Stimulated activated CD4-positive, alpha-beta T cell treated with anti-CD3 and anti-CD28 coated beads, Interleukin-12 subunit alpha, Interleukin-12 subunit beta, amount 100 ng/mL, for 48 hours (primary cell): Measurements from ENCODE around the gene TTC7B.

Experiments
- DNase-seq, 3 donors: peaks; one replicate each; pipeline ENCODE4 v3.0.0-alpha.2; 2020; ENCODE audit warnings: low read depth in 2 of 3, low spot score in 1 of 3

Gene TTC7B

DNA sequence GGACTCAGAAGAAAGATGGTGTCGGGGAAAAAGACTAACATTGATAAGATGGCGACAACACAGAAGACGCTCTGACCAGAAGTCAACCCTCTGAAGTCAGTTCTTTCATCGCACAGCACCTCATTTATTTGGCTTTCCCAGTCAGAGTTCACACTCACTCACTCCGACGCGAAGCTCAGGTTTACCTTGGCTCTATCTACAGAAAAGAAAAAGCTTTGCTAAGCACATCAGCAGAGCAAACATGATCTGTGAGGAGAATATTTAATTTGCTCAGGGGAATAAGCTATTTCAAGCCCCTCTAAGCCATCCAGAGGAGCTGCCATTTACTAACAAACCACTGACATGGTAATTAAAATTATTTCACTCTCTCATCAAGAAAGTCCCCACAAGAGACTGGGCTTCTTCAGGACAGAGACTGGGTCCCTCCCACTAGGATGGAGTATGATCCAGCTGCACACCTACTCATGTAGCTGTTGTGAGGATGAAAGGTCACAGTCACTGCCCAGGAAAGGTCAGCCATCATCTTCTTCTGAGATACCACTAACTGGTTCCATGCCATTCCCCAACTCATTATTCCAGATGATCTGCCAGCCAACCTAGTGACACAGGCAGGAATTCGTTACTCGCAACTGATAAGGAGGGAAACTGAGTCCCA is 111.4 kb downstream of the TTC7B start:
- DNase-seq = no peak

DNA sequence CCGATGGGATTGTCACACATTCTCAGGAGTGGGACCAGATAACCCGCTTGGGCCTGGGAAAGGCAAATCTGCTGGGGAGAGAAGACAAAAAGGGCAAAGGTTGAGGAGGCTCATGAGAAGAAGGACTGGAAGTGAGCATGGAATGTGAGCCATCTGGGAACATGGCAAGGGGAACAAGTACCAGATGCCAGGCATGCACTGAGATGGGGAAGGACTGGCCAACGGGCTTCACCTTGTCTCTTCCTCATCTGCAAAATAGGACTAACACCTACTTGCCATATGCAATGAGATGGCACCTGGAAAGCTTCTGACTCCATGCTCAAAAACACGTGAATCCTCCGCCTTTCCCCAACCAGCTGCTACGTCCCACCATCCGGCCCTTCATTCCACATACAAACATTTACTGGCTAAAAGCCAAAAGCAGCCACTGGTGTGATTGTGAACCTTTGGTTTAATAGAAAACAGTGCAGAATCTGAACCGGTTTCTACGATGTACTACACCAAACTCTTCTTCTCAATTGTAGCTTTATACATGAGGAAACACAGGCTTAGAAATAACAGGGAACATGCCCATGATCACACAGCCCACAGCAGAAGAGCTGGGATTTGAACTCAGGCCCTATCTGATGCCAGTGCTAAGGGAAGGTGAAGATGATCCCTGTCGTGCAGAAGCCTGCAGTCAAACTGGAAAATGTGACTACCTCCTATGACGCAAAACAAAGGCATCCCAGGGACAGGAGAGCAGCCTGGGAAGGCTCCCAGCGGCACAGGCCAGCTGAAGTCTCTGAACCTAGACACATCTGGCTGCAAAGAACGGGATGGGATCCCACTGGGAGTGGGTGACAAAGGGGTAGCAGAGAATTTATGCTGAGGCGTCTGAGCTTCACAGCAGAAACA is 112.1 kb downstream of the TTC7B start:
- DNase-seq = no peak

DNA sequence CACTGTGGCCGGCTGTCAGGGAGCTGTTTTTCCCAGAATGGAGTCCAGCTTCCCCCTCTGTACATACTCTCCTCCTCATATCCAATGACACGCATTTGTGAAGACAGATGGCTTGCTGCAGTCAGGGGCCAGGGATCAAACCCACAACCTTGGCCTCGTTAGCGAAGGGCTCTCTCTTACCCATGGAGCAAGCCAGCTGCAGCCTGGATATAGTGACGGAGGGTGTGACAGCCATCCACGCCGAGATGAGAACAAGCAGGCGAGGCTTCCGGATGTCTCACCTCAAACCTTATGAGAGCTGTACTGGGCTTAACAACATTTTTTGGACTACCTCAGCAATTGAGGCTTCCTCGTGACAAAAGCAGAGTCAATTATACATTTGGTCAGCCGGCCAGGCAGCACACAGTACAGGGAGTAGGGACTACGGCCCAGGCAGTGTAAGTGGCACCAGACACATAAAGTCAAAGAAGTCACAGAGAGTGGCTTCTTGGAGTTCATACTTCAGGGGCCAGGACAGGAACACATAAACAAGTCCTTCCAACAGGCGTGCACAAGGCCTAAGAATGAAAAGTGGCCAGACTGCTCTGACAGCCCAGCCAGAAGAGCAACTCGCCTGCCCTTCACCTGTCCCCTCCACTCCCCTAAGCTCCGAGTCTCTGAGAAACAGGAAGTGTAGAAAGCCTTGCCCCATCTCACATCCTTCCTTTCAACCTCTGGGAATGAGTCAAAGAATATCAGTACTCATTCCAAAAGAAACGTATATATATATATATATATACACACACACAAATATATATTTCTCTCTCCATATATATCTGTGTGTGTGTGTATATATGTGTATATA is 115.1 kb downstream of the TTC7B start:
- DNase-seq = no peak

DNA sequence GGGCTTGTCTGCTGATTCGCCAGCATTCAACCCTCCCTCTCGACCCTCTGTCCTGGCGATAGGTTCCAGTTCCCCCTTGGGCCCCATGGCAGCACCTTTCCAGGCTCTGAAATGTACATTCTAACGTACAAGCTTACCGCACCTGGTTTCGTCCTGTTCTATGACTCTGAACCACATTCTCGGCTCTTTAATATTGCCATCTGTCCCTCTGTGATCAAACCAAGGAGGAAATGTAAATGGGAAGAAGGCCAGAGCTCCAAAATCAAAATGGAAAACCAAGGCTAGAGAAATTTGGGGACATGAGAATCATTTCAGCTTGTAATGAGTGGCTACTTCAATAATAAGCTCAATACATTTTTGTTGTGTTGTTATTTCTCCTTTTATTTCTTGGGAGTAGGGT is 117.2 kb downstream of the TTC7B start:
- no peak for DNase-seq

DNA sequence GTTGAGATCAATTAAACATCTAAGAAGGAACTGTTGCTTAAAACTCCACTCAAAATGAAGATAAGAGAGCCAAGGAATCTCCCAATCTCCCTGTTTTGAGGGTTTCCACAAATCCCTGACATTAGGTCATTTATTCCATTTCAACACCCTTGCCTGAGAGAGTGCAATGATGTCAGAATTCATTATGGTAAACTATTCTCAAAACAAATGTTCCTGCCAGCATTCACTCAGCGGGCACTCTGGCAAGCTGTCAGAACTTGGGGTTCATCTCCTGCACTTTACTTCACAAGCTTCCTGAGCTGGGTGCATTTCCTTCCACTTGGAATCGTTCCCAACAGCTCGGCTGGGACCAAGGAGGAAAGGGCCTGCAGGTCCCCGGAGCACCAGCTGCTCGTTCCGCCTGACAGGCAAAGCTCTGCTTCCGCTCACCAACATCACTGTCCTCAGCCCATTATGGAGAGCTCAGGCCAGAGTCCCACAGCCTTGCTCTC is 117.8 kb downstream of the TTC7B start:
- DNase-seq = no peak

DNA sequence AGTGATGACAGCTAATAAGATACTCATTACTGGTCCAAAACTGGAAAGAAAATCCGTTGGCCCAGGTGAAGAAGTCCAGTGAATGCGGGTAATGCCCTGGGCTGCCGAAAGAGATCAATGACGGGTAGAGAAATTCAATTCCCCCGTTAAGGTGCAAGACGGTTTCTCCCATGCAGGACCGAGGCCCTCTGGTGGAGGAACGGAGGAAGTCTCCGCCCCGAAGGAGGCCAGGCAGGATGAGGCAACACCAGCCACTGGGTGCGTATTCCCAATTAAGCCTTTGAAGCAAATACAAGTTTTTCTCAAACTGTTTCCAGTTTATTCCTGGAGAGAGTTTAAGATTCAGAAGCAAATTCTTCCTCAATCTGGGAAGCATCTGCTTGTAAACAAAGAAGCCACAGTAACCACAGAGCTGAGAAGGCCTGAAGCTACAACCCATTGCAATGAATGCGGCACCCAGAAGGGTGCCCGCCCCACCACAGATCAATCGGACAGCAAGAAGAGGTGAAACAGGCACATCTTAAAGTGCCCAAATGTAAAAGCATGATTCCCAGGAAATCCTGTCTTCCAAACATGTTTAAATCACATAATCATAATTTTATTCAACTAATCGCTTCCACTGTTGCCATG is 118.5 kb downstream of the TTC7B start:
- DNase-seq = peak; percentile 59 to 78 (median 67)

DNA sequence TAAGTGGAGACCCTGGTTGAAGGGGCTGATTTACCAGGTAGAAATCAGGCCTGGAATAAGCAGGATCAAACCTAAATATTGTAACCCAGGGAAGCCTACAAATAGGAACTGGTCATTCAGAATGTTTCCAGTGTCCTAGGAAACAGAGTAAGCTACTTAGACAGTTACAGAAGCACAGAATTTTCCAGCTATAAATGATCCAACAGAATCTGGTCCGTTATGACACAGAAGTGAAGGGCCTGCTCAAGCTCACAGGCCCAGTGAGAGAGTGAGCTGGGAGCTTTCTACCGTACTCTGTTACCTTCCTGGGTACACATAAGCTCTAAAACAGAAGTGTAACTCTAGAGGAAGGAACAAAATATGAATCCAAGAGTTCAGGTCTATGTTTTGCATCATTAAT is 119.1 kb downstream of the TTC7B start:
- DNase-seq = no peak

DNA sequence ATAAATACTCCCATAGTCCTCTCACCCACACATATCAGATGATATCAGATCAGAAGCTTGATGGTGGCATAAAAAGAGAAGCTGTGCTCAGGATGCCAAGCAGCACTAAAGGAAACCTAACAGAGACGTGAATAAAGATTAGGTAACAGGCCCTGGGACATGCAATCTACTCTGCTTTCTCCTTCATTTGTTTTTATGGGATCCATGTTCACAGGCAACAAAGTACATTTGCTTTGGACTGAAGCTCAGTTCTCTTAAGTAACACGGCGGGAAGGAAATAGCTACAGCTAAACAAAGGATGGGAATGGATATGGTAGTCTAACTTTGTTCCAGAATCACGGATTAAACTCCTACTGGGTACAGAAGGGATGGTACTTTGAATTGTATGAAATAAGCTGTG is 119.5 kb downstream of the TTC7B start:
- no peak for DNase-seq

DNA sequence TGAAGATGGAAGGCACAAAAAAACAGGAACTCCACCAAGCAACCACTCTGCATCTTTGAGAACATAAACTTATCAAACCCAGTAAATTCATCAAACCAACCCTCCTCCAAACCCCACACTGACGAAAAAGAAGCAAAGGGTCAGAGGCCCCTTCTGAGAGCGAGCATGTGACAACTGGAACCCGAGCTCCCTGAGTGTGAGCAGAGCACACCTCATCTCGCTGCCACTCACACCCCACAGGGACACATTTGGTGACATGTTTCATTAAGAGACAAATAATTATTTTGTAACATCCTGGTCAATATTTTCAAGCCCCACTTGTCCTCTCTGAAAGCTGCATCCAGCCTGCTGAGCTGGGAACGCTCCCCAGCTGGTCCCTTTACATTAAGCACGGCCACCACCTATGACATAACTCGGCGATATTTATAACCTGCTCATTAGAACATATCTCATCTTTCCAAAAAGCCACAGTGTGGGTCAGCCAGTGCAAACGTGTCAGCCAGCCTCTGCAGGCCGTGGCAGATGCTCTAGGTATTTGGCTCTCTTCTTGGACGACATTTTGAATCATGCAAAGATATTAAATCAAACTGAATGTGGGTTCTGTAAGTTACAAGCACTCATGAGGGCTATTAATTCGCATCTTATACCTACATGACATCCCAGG is 120.1 kb downstream of the TTC7B start:
- DNase-seq = no peak

DNA sequence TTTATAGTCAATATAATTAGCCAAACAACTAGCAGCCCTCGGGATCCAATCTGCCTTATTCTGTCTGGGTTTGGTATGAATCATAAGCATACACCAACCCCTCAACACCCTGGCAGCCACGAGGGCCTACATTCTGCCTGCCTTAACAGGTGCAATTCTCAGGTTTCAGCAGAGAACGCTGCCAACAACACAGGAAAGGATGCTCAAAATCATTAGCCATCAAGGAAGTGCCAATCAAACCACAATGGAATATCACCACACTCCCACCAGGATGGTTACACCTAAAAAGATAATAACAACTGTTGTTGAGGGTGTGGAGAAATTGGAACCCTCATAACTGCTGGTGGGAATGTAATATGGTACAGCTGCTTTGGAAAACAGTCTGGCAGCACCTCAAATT is 122.8 kb downstream of the TTC7B start:
- no peak for DNase-seq

DNA sequence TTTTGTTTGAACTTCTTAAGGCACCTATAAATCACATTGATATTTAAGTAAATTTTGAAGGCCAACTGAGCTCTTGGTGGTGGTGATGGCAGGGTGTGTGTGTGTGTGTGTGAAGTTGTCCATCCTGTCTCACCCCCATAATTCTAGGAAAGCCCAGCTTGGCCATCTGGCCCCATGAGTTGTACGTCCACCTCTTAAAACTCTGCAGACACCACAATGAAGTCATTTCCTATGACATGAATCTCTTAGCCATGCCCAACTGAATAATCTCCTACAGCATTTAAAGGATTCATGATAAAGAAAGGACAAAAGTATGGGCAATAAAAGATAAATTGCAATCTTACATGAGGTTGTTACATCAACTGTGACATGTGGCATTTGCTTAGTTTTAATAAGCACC is 123.4 kb downstream of the TTC7B start:
- DNase-seq = no peak

DNA sequence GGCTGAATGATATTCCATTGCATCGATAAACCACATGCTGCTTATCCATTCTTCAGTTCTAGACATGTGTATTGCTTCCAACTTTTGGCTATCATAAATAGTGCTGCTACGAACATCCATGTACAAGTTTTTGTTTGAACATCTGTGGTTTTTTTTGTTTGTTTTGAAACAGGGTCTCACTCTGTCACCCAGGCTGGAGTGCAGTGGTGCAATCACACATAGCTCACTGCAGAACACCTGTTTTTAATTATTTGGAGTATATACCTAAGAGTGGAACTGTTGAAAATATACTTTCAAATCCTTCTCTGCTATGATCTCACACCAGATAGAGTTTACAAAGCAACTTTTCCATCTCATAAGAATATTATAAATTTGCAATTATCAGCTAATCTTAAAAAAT is 124.2 kb downstream of the TTC7B start:
- no peak for DNase-seq

DNA sequence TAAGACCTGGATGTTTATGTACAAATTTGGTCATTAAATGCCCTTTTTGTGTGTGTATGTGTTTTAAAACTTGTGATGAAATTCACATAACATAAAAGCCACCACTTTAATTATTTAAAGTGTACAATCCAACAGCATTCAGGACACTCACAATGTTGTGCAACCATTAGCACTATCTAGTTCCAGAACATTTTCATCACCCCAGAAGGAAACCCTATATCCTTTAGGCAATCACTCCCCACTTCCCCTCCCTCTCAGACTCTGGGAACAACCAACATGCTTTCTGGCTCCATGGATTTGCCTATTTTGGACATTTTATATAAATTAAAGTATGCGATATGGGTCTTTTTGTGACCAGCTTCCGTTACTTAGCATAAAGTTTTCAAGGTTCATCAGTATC is 124.6 kb downstream of the TTC7B start:
- no peak for DNase-seq

DNA sequence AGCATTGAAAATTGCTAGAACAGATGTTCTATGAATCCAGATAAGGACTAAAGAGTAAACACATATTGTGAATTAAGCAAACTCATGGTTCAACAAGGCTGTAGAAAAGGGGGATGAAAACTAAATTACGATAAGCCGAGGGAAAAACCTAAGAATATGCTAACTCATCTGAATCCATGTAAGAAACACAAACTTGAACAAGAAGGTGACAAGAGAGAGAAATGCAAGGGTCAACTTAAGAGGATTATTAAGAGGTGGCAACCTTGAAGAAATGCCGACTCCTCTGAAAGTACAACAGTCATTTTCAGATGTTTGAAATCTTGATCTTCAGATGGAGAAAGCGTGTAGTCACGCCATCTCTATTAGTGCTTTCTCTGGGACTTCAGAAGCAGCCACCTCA is 128.6 kb downstream of the TTC7B start:
- no peak for DNase-seq

DNA sequence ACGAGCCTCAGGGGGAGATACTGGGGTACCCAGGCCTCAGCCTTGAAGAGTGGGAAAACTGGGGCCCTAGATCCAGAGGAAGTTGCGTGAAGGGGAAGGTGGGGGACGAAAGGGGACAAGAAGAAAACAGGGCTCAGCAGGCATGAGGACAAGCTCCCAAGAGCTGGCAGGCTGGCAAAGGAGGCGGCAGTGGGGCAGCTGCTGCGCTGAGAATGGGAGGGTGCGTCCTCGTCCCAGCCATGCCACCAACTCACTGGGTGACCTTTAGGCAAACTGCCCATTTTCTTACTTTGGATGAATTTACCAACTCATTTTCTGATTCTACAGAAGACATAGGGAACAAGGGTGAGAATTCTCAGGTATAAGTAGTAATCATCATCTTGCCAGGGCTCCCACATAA is 133.6 kb downstream of the TTC7B start:
- no peak for DNase-seq

DNA sequence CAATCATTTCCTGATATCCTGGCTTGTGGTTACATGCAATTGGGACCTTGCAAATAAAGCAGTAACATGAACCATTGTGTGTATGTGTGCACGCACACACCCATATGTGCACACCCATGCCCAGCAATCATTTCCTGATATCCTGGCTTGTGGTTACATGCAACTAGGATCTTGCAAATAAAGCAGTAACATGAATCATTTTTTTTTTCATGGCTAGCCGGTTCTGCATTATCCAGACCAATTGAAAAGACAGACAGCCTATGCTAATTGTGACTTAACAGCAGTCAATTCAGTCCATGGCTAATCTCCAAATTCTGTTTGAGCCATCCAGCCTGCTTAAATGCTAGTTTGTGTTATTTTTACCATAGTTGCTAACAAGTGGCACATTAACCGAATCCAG is 134.3 kb downstream of the TTC7B start:
- no peak for DNase-seq

DNA sequence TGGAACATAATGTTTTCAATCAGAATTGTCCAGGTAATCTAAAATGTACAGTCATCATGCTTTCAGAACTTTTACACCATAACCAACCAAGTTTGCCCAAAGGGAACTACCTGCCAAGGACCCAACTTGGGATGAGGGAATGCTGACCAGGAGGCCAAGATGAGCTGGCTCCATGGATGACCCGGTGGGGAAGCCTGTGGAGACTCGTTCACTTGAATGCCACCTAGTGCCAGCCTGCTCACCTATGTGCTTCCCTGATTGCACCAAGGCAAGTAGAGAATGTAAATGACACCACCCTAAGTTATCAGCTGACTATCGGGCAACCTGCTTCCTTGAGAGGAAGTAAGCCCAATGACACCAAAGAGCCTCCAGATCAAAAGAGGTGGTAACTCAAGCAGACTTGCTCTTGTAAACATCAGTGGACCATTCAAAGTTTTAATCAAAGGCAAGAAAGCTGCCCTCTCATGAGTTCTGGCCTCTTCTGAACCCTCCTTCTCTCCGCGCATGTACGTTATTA is 137.3 kb downstream of the TTC7B start:
- DNase-seq = no peak

DNA sequence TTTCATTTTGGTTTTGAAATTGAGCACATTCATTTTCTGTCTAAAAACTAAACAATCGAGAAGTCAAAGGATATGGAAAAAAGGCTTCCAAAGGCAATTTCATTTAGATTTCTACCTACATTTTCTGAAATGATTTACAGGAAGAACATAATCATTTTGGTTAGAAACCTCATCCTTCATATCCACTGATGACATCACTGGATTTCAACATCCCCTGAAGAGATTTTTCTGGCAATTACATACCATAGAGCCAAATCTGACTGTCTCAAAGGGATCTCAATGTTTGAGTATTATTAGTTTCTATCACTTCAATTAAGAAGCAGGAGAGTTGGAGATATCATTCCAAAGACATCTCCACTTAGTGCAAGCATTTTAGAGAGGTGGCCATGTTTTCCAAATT is 137.8 kb downstream of the TTC7B start:
- DNase-seq = no peak

DNA sequence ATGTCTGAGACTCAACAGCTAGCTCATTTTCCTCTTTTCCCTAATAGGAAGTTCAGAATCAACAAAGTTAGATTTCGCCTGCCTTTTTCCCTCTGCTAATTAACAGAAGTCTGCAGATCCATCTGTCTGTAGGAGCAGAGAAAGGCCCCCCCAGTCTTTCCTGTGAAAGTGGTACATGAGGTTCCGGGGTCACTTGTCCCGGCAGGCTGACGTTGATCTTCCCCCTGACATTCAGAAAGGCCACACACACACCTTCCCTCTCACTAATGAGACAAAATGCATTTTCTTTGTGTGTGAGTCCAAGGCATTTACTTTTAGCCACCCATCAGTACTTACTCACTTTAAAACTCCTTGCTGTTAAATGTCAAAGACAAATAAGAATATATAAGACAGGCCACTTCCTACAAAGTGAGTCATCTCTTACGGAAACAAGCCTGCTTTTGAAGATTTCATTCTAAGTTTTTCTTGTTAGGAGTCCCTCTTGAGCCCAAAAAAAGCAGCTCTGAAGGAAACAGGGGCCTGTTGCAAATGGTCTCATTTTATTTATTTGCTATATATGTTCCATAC is 138.7 kb downstream of the TTC7B start:
- DNase-seq = peak in 1 of 3 donors; percentile 16

DNA sequence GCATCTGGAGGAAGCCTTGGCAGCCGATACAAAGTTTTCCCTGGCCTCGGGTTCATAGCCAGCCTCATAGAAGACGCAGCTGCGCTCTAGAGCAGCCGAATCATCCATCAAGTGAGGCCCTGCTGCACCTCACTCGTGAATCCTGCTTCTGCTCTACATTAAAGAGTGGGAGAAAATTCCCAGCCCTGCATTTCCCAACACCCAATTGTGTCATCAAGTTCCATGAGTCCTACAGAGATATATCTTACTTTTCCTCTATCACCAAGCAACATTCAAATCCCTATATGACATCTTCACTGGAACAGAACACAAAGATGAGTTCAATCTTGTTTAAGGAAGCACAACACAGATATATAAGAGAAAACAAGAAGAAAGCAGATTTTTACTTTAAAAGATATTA is 139.3 kb downstream of the TTC7B start:
- DNase-seq = no peak
